ENCODE measurements around the gene DNAH3. TPM values are rescaled to one million over a fixed set of nuclear protein-coding genes. Genes with fewer than 3 reads are reported as not detected.

Gene DNAH3
- total RNA-seq, 4 donors from 2014 or later: 0.72 to 1.8 (median 1.4) TPM

GRCh38 chr16:21192991-21193390, 42.3 kb upstream of the DNAH3 start:
- no peak for TF ChIP-seq POLR2A (IDR thresholded peaks at IDR 0.05)
- TF ChIP-seq CTCF (IDR thresholded peaks at IDR 0.05): no peak
- H3K4me3 ChIP-seq (ENCODE audit: low read depth, poor library complexity, severe bottlenecking): no peak overlapping the region
- intact Hi-C loops (cut with DNase I; ENCODE audit: low total_unique reads): no loop called here
- 83 to 89% methylated on average over 1 of the region's 1 CpG for WGBS, 2 donors
- no peak for DNase-seq (ENCODE audit: low spot score in 2 of 2)

DNA sequence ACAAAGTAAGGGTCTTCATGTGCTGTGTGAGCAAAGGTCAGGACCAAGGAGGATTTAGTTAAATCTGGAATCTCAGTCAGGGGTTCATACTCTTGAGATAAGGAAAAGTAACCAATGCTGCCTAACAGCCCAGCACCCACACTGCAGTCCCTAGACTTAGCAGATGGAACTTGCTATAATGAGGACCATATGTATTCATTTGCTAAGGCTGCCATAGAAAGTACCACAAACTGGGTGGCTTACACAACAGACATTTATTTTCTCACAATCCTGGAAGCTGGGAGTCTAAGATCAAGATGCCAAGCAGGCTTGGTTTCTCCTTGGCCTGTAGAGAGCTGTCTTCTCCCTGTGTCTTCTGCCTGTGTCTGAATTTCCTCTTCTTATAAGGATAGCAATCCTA, 40.0 kb upstream of the DNAH3 start:
- intact Hi-C loops (cut with DNase I; ENCODE audit: low total_unique reads): no loop called here
- no peak for TF ChIP-seq POLR2A (IDR thresholded peaks at IDR 0.05)
- no peak for TF ChIP-seq CTCF (IDR thresholded peaks at IDR 0.05)
- H3K4me3 ChIP-seq (ENCODE audit: low read depth, poor library complexity, severe bottlenecking): no peak overlapping the region
- DNase-seq (ENCODE audit: low spot score in 2 of 2): no peak

- 95% methylated on average over 4 of the region's 4 CpGs for WGBS, 2 donors
- TF ChIP-seq POLR2A (IDR thresholded peaks at IDR 0.05) (no peak), CTCF (IDR thresholded peaks at IDR 0.05) (no peak)
- intact Hi-C loops (cut with DNase I; ENCODE audit: low total_unique reads): no loop called here
- no peak for DNase-seq (ENCODE audit: low spot score in 2 of 2)
- H3K4me3 ChIP-seq (ENCODE audit: low read depth, poor library complexity, severe bottlenecking): no peak overlapping the region
These were observed 39.4 kb upstream of the DNAH3 start for GRCh38 chr16:21190013-21190412.

DNA sequence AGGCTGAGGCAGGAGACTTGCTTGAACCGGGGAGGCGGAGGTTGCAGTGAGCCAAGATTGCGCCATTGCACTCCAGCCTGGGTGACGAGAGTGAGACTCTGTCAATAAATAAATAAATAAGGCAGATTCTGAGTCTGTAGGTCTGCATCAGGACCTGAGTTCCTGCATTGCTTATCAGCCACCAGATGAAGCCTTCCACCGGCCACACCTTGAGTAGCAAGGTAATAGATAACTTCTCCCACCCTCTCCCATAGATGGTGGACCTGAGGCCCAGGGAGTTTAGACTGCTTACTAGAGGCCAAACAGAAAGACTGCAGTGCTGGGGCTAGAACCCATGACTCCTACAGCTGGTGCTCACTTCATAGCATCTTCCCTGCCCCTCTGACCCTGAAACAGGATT, 38.7 kb upstream of the DNAH3 start:
- DNase-seq (ENCODE audit: low spot score in 2 of 2): no peak
- intact Hi-C loops (cut with DNase I; ENCODE audit: low total_unique reads): no loop called here
- TF ChIP-seq CTCF (IDR thresholded peaks at IDR 0.05): no peak
- TF ChIP-seq POLR2A (IDR thresholded peaks at IDR 0.05): no peak
- H3K4me3 ChIP-seq (ENCODE audit: low read depth, poor library complexity, severe bottlenecking): no peak overlapping the region
- 89 to 91% methylated on average over 5 of the region's 5 CpGs for WGBS, 2 donors

GRCh38 chr16:21186326-21186691, 35.7 kb upstream of the DNAH3 start:
- TF ChIP-seq POLR2A (IDR thresholded peaks at IDR 0.05) (no peak), CTCF (IDR thresholded peaks at IDR 0.05) (no peak)
- WGBS, 2 donors: 57 to 76% methylated on average over 4 of the region's 4 CpGs
- H3K4me3 ChIP-seq (ENCODE audit: low read depth, poor library complexity, severe bottlenecking): no peak overlapping the region
- intact Hi-C loops (cut with DNase I; ENCODE audit: low total_unique reads): no loop called here
- no peak for DNase-seq (ENCODE audit: low spot score in 2 of 2)

- intact Hi-C loops (cut with DNase I; ENCODE audit: low total_unique reads): no loop called here
These were observed 35.1 kb upstream of the DNAH3 start for GRCh38 chr16:21185659-21186325.

More at GRCh38 chr16:21185659-21186325, 35.1 kb upstream of the DNAH3 start:
- TF ChIP-seq POLR2A (IDR thresholded peaks at IDR 0.05) (no peak), CTCF (IDR thresholded peaks at IDR 0.05) (no peak)
- no peak overlapping the region for H3K4me3 ChIP-seq (ENCODE audit: low read depth, poor library complexity, severe bottlenecking)
- DNase-seq (ENCODE audit: low spot score in 2 of 2): no peak
- 69 to 77% methylated on average over 12 of the region's 12 CpGs for WGBS, 2 donors
